HCT116 (cell line): ENCODE data around the gene FAM78B. TPM values are rescaled to one million over a fixed set of nuclear protein-coding genes. Genes with fewer than 3 reads are reported as not detected.

Source experiments
- ATAC-seq: fragments of 200-7000 bp; cut with Tn5 transposase; 2 replicates; pipeline ENCODE4 v1.9.1; 2020; ENCODE audit warnings: mild to moderate bottlenecking, moderate library complexity
- BruUV-seq: library from RNA; stranded (reverse); fragments of 400-500 nt; replicated peaks from 2 replicates; lab custom pipeline; 2021; lab: Mats Ljungman, UMichigan
- CTCF ChIA-PET: fragments of 300-600 bp; sonication (Branson Sonifier 250); formaldehyde crosslinking; loops from one replicate; lab custom pipeline; 2021; ENCODE audit warnings: antibody characterized with exemption; lab: Charles Lee
- POLR2A ChIA-PET: fragments of 300-600, 350-600 bp; sonication (Branson Sonifier 250); formaldehyde crosslinking; loops from one replicate; lab custom pipeline; 2021; ENCODE audit warnings: antibody characterized with exemption; lab: Charles Lee
- RAD21 ChIA-PET, 2 experiments: fragments of 300-600 bp; sonication (Branson Sonifier 250); formaldehyde crosslinking; loops; one replicate each; lab custom pipeline; 2023; ENCODE audit warnings: low total read pairs in 2 of 2; ENCODE audit not compliant: uncharacterized antibody in 2 of 2, unreplicated experiment in 2 of 2, low non-redundant PET in 1 of 2; lab: Charles Lee
- DNase-seq: peaks from one replicate; pipeline ENCODE4 v3.0.0-alpha.2; 2010; ENCODE audit warnings: low read depth, low spot score
- H2AFZ ChIP-seq: fragments of 200-600 bp; shearing (Covaris generic), sonication (generic); 2 replicates; pipeline ENCODE4 v1.6.1; 2017; ENCODE audit warnings: low read depth, mixed run types, mixed read lengths, antibody characterized with exemption, low read length; ENCODE audit not compliant: poor library complexity, severe bottlenecking
- H3K27ac ChIP-seq: 2 replicates; pipeline ENCODE4 v1.5.1; 2012; ENCODE audit warnings: low read depth, low read length
- H3K27me3 ChIP-seq: fragments of 200-600 bp; sonication (generic); 2 replicates; pipeline ENCODE4 v1.6.1; 2016; ENCODE audit warnings: mixed run types, low read length, mixed read lengths; ENCODE audit not compliant: insufficient read depth
- H3K36me3 ChIP-seq, 2 experiments: fragments of 200-500 bp in 1 of 2; fragments of 200-600 bp in 1 of 2; sonication (Bioruptor generic) in 1 of 2; sonication (generic) in 1 of 2; 2 replicates each; pipeline versions ENCODE4 v1.5.1 to v1.6.1; 2014 to 2016; ENCODE audit warnings: low read length in 2 of 2, inconsistent platforms in 1 of 2, mixed read lengths in 1 of 2, mixed run types in 1 of 2; ENCODE audit not compliant: insufficient read depth in 2 of 2, control insufficient read depth in 1 of 2
- H3K4me1 ChIP-seq, 2 experiments: fragments of 200-600 bp in 1 of 2; sonication (generic) in 1 of 2; 2 replicates each; pipeline versions ENCODE4 v1.5.1 to v1.6.1; 2012 to 2017; ENCODE audit warnings: low read length in 2 of 2, inconsistent platforms in 1 of 2, mild to moderate bottlenecking in 1 of 2, mixed read lengths in 1 of 2, mixed run types in 1 of 2, moderate library complexity in 1 of 2; ENCODE audit not compliant: insufficient read depth in 2 of 2, control insufficient read depth in 1 of 2
- H3K4me2 ChIP-seq: fragments of 200-600 bp; sonication (generic); 2 replicates; pipeline ENCODE4 v1.6.1; 2017; ENCODE audit warnings: mixed run types, low read length, mixed read lengths
- H3K4me3 ChIP-seq, 2 experiments: fragments of 200-600 bp in 1 of 2; sonication (generic) in 1 of 2; replicated peaks in 1 of 2; 2 replicates each; pipeline ENCODE4 v1.5.1; 2011 to 2016; ENCODE audit warnings: low read length in 2 of 2, control low read depth in 1 of 2, low read depth in 1 of 2, mild to moderate bottlenecking in 1 of 2, mixed read lengths in 1 of 2, mixed run types in 1 of 2
- H3K79me2 ChIP-seq: fragments of 200-600 bp; sonication (generic); 2 replicates; pipeline ENCODE4 v1.6.1; 2017; ENCODE audit warnings: mild to moderate bottlenecking, mixed run types, low read length, moderate library complexity, mixed read lengths; ENCODE audit not compliant: insufficient read depth
- H3K9ac ChIP-seq: fragments of 200-600 bp; sonication (generic); 2 replicates; pipeline ENCODE4 v1.6.1; 2016; ENCODE audit warnings: low read length, mixed read lengths
- H3K9me2 ChIP-seq: fragments of 200-600 bp; sonication (generic), shearing (Covaris generic); 2 replicates; pipeline ENCODE4 v1.6.1; 2017; ENCODE audit warnings: mixed run types, mild to moderate bottlenecking, moderate library complexity; ENCODE audit not compliant: insufficient read depth
- H3K9me3 ChIP-seq, 2 experiments: fragments of 200-500 bp in 1 of 2; fragments of 200-600 bp in 1 of 2; sonication (Bioruptor generic) in 1 of 2; sonication (generic) in 1 of 2; 2 replicates each; pipeline ENCODE4 v1.6.1; 2014 to 2017; ENCODE audit warnings: low read length in 2 of 2, mixed read lengths in 2 of 2, inconsistent platforms in 1 of 2, low read depth in 1 of 2, mild to moderate bottlenecking in 1 of 2, mixed run types in 1 of 2, moderate library complexity in 1 of 2; ENCODE audit not compliant: control insufficient read depth in 1 of 2, insufficient read depth in 1 of 2
- H4K20me1 ChIP-seq: fragments of 200-600 bp; sonication (generic), shearing (Covaris generic); 2 replicates; pipeline ENCODE4 v1.6.1; 2017; ENCODE audit warnings: mixed run types, mild to moderate bottlenecking, moderate library complexity; ENCODE audit not compliant: insufficient read depth
- EGR1 ChIP-seq: IDR thresholded peaks from 2 replicates; pipeline ENCODE4 v1.6.1; 2012; ENCODE audit warnings: low read depth
- ELF1 ChIP-seq: IDR thresholded peaks from 2 replicates; pipeline ENCODE4 v1.6.1; 2012; ENCODE audit warnings: low read depth, borderline replicate concordance
- EZH2 ChIP-seq: fragments of 200-600 bp; sonication (generic); IDR thresholded peaks from 2 replicates; pipeline ENCODE4 v1.6.1; 2017; ENCODE audit warnings: antibody characterized with exemption, mixed run types
- POLR2AphosphoS5 ChIP-seq: IDR thresholded peaks from 2 replicates; pipeline ENCODE4 v1.6.1; 2011; ENCODE audit warnings: mild to moderate bottlenecking, low read depth, low read length, moderate library complexity
- SIN3A ChIP-seq: IDR thresholded peaks from 2 replicates; pipeline ENCODE4 v1.6.1; 2012; ENCODE audit warnings: low read depth
- SP1 ChIP-seq: IDR thresholded peaks from 2 replicates; pipeline ENCODE4 v1.6.1; 2012; ENCODE audit warnings: low read depth
- SRF ChIP-seq: IDR thresholded peaks from 2 replicates; pipeline ENCODE4 v1.6.1; 2012; ENCODE audit warnings: low read depth
- YY1 ChIP-seq: IDR thresholded peaks from 2 replicates; pipeline ENCODE4 v1.6.1; 2011; ENCODE audit warnings: low read length, low read depth, moderate library complexity, mild to moderate bottlenecking; ENCODE audit not compliant: insufficient replicate concordance; ENCODE audit errors: extremely low read depth
- intact Hi-C: fragments of 100-400 bp; cut with micrococcal nuclease; formaldehyde crosslinking; loops from 2 replicates; pipeline ENCODE4 v1.10.0; 2022
- total RNA-seq: library from RNA; stranded (reverse); gene quantifications from one replicate; pipeline ENCODE4 v1.2.1, GENCODE V29; 2021; ENCODE audit not compliant: unreplicated experiment
- TF ChIP-seq, protein P1 (sequence below): IDR thresholded peaks from 2 replicates; pipeline ENCODE4 v1.6.1; 2012
- TF ChIP-seq, protein P2 (sequence below): IDR thresholded peaks from 2 replicates; pipeline ENCODE4 v1.6.1; 2012; ENCODE audit warnings: low read depth
- TF ChIP-seq, protein P3 (sequence below): IDR thresholded peaks from 2 replicates; pipeline ENCODE4 v1.6.1; 2012
- TF ChIP-seq, protein P4 (sequence below), 3 experiments: fragments of 200-600 bp in 1 of 3; sonication (generic) in 1 of 3; IDR thresholded peaks in 2 of 3; conservative IDR thresholded peaks in 1 of 3; 2 replicates each; pipeline ENCODE4 v1.5.1; 2012 to 2017; ENCODE audit warnings: low read depth in 2 of 3, low read length in 2 of 3, antibody characterized with exemption in 1 of 3, borderline replicate concordance in 1 of 3, control low read depth in 1 of 3, mild to moderate bottlenecking in 1 of 3, mixed read lengths in 1 of 3, mixed run types in 1 of 3, moderate library complexity in 1 of 3; ENCODE audit not compliant: insufficient read depth in 1 of 3

FAM78B gene
- total RNA-seq, 1 experiment from 2014 or later, result 1.4 TPM

DNA sequence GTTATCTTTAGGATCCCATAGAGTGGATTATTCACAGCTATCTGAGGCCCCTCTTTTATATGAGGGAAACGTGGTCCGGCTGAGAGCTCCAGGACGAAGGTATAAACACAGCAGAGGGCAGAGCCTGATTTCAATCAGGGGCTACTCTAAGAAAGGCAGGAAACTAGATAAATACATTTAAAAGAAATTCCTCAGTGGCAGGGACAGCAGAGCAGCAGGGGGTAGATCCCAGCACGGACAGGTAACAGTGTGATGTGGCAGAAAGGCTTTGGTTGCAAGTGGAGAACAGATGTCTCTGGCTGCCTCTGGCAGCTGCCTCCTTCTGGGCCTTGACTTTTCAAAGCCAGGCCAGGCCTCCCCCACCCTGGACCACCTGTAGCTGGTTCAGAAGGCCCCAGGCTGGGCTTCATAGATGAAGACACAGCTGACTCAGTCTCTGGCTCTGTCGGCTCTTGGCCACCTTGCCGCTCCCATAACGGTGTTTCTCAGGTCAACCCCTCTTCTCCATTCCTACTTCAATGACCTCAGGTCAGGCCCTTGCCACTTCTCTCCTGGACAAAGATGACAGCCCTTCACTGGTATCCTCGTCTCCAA, 43.8 kb downstream of the FAM78B start:
- Histone ChIP-seq H4K20me1 (no peaks in the 10 kb centered on the region), H3K79me2 (no peaks in the 10 kb centered on the region), H2AFZ (no peak overlapping the region), H3K4me2 (no peak overlapping the region), H3K4me1 (no peaks in the 10 kb centered on the region), H3K9ac (no peak overlapping the region), H3K9me3 (no peaks in the 10 kb centered on the region), H3K9me2 (no peaks in the 10 kb centered on the region), H3K36me3 (no peaks in the 10 kb centered on the region), H3K4me3 (no peak overlapping the region), H3K27me3 (peaks cover 2% of the 10 kb centered on the region; the same call in 1 of the 2 replicates), H3K27ac (no peak overlapping the region)
- DNase-seq, result no peak
- no TSS peak for BruUV-seq
- ChIA-PET POLR2A (no interaction called here), RAD21 (no interaction called here), CTCF (no interaction called here)
- ATAC-seq, result no peak
- TF ChIP-seq SRF (no peak), EGR1 (no peak), EZH2 (no peak), YY1 (no peak)
- TF ChIP-seq, protein P1, sequence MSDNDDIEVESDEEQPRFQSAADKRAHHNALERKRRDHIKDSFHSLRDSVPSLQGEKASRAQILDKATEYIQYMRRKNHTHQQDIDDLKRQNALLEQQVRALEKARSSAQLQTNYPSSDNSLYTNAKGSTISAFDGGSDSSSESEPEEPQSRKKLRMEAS, result no peak
- intact Hi-C loops, result no loop called here

DNA sequence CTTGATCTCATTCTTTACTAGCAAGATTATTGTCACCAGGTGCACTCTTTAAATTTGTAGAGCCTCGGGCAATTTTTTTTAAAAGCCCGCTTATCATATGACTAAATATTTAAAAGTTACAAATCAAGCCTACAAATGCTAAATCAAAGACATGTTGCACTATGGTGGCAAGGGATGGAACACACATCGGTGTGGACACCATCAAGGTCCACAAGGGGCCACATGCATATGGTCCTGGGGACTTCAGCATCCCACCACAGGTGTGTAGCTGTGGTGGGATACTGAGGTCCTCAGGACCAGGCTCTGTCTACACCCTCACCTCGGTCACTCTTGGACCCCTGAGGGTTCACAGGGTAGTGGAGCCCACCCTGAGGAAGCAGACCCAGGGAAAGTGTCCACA, 45.8 kb downstream of the FAM78B start:
- Histone ChIP-seq H2AFZ (no peak overlapping the region), H3K9ac (no peak overlapping the region), H3K4me1 (no peaks in the 10 kb centered on the region), H3K27ac (no peak overlapping the region), H3K4me3 (no peak overlapping the region), H3K27me3 (peaks cover 2% of the 10 kb centered on the region; the same call in 1 of the 2 replicates), H3K79me2 (no peaks in the 10 kb centered on the region), H4K20me1 (no peaks in the 10 kb centered on the region), H3K9me3 (no peaks in the 10 kb centered on the region), H3K9me2 (no peaks in the 10 kb centered on the region), H3K36me3 (no peaks in the 10 kb centered on the region), H3K4me2 (no peak overlapping the region)
- DNase-seq, result no peak
- no peak for ATAC-seq
- no TSS peak for BruUV-seq
- CTCF ChIA-PET, result no interaction called here
- POLR2A ChIA-PET, result no interaction called here
- RAD21 ChIA-PET, result no interaction called here
- intact Hi-C loops, result no loop called here
- TF ChIP-seq SP1 (no peak), SRF (no peak), YY1 (no peak), ELF1 (no peak), POLR2AphosphoS5 (no peak), SIN3A (no peak)
- TF ChIP-seq, protein P2, sequence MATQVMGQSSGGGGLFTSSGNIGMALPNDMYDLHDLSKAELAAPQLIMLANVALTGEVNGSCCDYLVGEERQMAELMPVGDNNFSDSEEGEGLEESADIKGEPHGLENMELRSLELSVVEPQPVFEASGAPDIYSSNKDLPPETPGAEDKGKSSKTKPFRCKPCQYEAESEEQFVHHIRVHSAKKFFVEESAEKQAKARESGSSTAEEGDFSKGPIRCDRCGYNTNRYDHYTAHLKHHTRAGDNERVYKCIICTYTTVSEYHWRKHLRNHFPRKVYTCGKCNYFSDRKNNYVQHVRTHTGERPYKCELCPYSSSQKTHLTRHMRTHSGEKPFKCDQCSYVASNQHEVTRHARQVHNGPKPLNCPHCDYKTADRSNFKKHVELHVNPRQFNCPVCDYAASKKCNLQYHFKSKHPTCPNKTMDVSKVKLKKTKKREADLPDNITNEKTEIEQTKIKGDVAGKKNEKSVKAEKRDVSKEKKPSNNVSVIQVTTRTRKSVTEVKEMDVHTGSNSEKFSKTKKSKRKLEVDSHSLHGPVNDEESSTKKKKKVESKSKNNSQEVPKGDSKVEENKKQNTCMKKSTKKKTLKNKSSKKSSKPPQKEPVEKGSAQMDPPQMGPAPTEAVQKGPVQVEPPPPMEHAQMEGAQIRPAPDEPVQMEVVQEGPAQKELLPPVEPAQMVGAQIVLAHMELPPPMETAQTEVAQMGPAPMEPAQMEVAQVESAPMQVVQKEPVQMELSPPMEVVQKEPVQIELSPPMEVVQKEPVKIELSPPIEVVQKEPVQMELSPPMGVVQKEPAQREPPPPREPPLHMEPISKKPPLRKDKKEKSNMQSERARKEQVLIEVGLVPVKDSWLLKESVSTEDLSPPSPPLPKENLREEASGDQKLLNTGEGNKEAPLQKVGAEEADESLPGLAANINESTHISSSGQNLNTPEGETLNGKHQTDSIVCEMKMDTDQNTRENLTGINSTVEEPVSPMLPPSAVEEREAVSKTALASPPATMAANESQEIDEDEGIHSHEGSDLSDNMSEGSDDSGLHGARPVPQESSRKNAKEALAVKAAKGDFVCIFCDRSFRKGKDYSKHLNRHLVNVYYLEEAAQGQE, result no peak
- TF ChIP-seq, protein P3, sequence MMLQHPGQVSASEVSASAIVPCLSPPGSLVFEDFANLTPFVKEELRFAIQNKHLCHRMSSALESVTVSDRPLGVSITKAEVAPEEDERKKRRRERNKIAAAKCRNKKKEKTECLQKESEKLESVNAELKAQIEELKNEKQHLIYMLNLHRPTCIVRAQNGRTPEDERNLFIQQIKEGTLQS, result no peak
- TF ChIP-seq, protein P1, result no peak
- TF ChIP-seq, protein P4, sequence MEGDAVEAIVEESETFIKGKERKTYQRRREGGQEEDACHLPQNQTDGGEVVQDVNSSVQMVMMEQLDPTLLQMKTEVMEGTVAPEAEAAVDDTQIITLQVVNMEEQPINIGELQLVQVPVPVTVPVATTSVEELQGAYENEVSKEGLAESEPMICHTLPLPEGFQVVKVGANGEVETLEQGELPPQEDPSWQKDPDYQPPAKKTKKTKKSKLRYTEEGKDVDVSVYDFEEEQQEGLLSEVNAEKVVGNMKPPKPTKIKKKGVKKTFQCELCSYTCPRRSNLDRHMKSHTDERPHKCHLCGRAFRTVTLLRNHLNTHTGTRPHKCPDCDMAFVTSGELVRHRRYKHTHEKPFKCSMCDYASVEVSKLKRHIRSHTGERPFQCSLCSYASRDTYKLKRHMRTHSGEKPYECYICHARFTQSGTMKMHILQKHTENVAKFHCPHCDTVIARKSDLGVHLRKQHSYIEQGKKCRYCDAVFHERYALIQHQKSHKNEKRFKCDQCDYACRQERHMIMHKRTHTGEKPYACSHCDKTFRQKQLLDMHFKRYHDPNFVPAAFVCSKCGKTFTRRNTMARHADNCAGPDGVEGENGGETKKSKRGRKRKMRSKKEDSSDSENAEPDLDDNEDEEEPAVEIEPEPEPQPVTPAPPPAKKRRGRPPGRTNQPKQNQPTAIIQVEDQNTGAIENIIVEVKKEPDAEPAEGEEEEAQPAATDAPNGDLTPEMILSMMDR (IDR thresholded peaks at IDR 0.05 in 2 of 3, conservative IDR thresholded peaks at IDR 0.05 in 1 of 3; ENCODE audit: borderline replicate concordance in 1 of 3, insufficient read depth in 1 of 3, low read depth in 2 of 3, low read length in 2 of 3), result no peak
